ENCODE data around the gene CD302. TPM values are rescaled to one million over a fixed set of nuclear protein-coding genes. Genes with fewer than 3 reads are reported as not detected.

The CD302 gene
- total and polyA plus RNA-seq, 2 of the 4 experiments (the other 2 are of a cell fraction) = 3.8 to 4.0 TPM

- H3K27ac ChIP-seq (ENCODE audit: insufficient read depth, low read length) = no peak overlapping the region
- H3K4me3 ChIP-seq (ENCODE audit: insufficient read depth, low read depth, low read length) = no peak overlapping the region
- WGBS, 2 experiments (ENCODE audit: extremely low coverage in 2 of 2, insufficient read length in 1 of 2) = no CpG with 5 or more reads among the region's 4 CpGs
- H3K56ac ChIP-seq (ENCODE audit: extremely low read depth, insufficient read depth, low read length) = no peak overlapping the region
- no peak overlapping the region for H3K23ac ChIP-seq (ENCODE audit: low read depth, low read length)
- H2BK15ac ChIP-seq (ENCODE audit: low read depth, low read length) = no peak overlapping the region
- H3K9me3 ChIP-seq (ENCODE audit: control insufficient read depth, insufficient read depth, low read length) = no peaks in the 10 kb centered on the region
- H2BK120ac ChIP-seq (ENCODE audit: low read depth, low read length) = no peak overlapping the region
- H3K27me3 ChIP-seq (ENCODE audit: control insufficient read depth, insufficient read depth, low read length) = peaks cover 18% of the 10 kb centered on the region
- H4K20me1 ChIP-seq (ENCODE audit: insufficient read depth, low read length) = no peaks in the 10 kb centered on the region
- no peaks in the 10 kb centered on the region for H3K79me1 ChIP-seq (ENCODE audit: low read depth in 1 of 2, low read length in 2 of 2)
- DNase-seq (no peak), ATAC-seq (ENCODE audit: low read depth) (no peak)
- no peak overlapping the region for H3K4me2 ChIP-seq (ENCODE audit: low read depth, low read length)
- dilution Hi-C loops (cut with HindIII; ENCODE audit: low sequenced_read_pairs, unreplicated experiment) (no loop called here), in situ Hi-C loops (cut with MboI; ENCODE audit: low sequenced_read_pairs) (no loop called here), intact Hi-C loops (cut with micrococcal nuclease) (no loop called here)
- CTCF ChIA-PET = interaction anchor here (0.6 kb wide), 1 partner anchor 138 kb away, joined by 3 read pairs; no protein-coding TSS in a partner anchor
- POLR2A ChIA-PET (ENCODE audit: unreplicated experiment) = no interaction called here
- H2BK5ac ChIP-seq (ENCODE audit: low read depth, low read length, poor library complexity, severe bottlenecking) = no peak overlapping the region
- no peaks in the 10 kb centered on the region for H3K4me1 ChIP-seq (ENCODE audit: control insufficient read depth, insufficient read depth, low read length)
- no peak overlapping the region for H3K18ac ChIP-seq (ENCODE audit: low read depth, low read length)
- H4K5ac ChIP-seq (ENCODE audit: low read depth, low read length) = no peak overlapping the region
- no peaks in the 10 kb centered on the region for H3K36me3 ChIP-seq (ENCODE audit: control insufficient read depth, insufficient read depth, low read length)
- H2AK5ac ChIP-seq (ENCODE audit: low read depth, low read length) = no peak overlapping the region
- no peak overlapping the region for H4K8ac ChIP-seq (ENCODE audit: low read depth in 2 of 2, low read length in 2 of 2)
- H3K9me1 ChIP-seq (ENCODE audit: insufficient read depth, low read length) = no peaks in the 10 kb centered on the region
- H2AK9ac ChIP-seq (replicated peaks; ENCODE audit: low read depth, low read length, poor library complexity) = no peak overlapping the region
- TF ChIP-seq MAFK (IDR thresholded peaks at IDR 0.05; ENCODE audit: low read depth, low read length) (no peak), POLR2A (IDR thresholded peaks at IDR 0.05; ENCODE audit: low read depth, low read length) (no peak), USF2 (IDR thresholded peaks at IDR 0.05; ENCODE audit: low read depth, low read length) (no peak), RCOR1 (IDR thresholded peaks at IDR 0.05; ENCODE audit: insufficient replicate concordance, low read length) (no peak)
- no peak overlapping the region for H4K91ac ChIP-seq (ENCODE audit: insufficient read depth, low read depth, low read length)
- H2BK20ac ChIP-seq (ENCODE audit: low read depth, low read length) = no peak overlapping the region
- H3K4ac ChIP-seq (ENCODE audit: low read depth, low read length) = no peak overlapping the region
- no peak overlapping the region for H3K14ac ChIP-seq (replicated peaks; ENCODE audit: low read depth, low read length)
- no peak overlapping the region for H3K9ac ChIP-seq (ENCODE audit: low read depth, low read length)
- H2AFZ ChIP-seq (replicated peaks; ENCODE audit: low read length, poor library complexity) = no peak overlapping the region
- BruUV-seq (replicated peaks) = no TSS peak
These were observed 13.2 kb upstream of the CD302 start for GRCh38 chr2:159811232-159811631.
